OCI-LY3 (cell line): ENCODE results near the gene BTG1.

ENCODE experiments used
- EZH2phosphoT487 ChIP-seq: fragments of 200-600 bp; shearing (Covaris generic); IDR thresholded peaks from 2 replicates; pipeline ENCODE4 v1.6.1; 2018; ENCODE audit warnings: antibody characterized with exemption, mixed run types, low read depth
- TF ChIP-seq, protein P1 (sequence below): fragments of 200-600, 300-600 bp; sonication (generic); IDR thresholded peaks from 2 replicates; pipeline ENCODE4 v1.5.1; 2014; ENCODE audit warnings: antibody characterized with exemption, low read length, low read depth

- TF ChIP-seq, protein P1, sequence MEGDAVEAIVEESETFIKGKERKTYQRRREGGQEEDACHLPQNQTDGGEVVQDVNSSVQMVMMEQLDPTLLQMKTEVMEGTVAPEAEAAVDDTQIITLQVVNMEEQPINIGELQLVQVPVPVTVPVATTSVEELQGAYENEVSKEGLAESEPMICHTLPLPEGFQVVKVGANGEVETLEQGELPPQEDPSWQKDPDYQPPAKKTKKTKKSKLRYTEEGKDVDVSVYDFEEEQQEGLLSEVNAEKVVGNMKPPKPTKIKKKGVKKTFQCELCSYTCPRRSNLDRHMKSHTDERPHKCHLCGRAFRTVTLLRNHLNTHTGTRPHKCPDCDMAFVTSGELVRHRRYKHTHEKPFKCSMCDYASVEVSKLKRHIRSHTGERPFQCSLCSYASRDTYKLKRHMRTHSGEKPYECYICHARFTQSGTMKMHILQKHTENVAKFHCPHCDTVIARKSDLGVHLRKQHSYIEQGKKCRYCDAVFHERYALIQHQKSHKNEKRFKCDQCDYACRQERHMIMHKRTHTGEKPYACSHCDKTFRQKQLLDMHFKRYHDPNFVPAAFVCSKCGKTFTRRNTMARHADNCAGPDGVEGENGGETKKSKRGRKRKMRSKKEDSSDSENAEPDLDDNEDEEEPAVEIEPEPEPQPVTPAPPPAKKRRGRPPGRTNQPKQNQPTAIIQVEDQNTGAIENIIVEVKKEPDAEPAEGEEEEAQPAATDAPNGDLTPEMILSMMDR = no peak
- TF ChIP-seq EZH2phosphoT487 = no peak
Observed at GRCh38 chr12:92149563-92149962, 3.9 kb upstream of the BTG1 start.
